ENCODE measurements around the gene IL5.
"Not testable (repeated sequence)": the region's sequence is repeated elsewhere in the genome, so short reads cannot be mapped to it uniquely, and the experiment has no call there.

The IL5 gene

GRCh38 chr5:132543472-132544201 lies at the start of gene IL5:
TSS of gene IL5 (minus strand) at chr5:132543522. CDS start at chr5:132543478, 44 bp downstream.
- DNase-seq (ENCODE audit: low read depth), result no peak

- no peak for DNase-seq (ENCODE audit: low read depth)
These were observed 49.2 kb upstream of the IL5 start for GRCh38 chr5:132592521-132592920.

- no peak for DNase-seq (ENCODE audit: low read depth)
These were observed 47.8 kb upstream of the IL5 start for GRCh38 chr5:132591145-132591544.

- no peak for DNase-seq (ENCODE audit: low read depth)
These were observed 46.1 kb upstream of the IL5 start for GRCh38 chr5:132589467-132589866.

- no peak for DNase-seq (ENCODE audit: low read depth)
These were observed 42.7 kb upstream of the IL5 start for GRCh38 chr5:132586063-132586462.

- not testable (repeated sequence) for DNase-seq (ENCODE audit: low read depth)
These were observed 41.2 kb upstream of the IL5 start for GRCh38 chr5:132584560-132584959.

DNA sequence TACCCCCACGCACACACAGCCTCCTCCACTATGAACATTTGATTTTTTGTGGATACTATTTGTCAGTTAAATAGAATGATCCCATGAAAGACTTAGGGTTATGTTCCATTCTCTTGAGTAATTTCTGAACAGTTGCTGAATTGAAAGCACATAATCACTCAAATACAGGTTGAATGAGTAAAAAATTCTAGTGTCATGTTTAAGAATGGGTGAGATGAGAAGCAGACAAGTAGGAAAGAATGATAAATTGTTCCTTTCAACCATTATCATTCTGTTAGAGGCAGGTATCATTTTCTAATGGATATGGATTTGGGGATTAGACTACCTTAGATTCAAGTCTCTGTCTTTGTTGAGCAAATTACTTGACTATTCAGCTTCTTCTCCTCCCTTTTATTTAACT lies 32.8 kb upstream of the IL5 start:
- no peak for DNase-seq (ENCODE audit: low read depth)

DNA sequence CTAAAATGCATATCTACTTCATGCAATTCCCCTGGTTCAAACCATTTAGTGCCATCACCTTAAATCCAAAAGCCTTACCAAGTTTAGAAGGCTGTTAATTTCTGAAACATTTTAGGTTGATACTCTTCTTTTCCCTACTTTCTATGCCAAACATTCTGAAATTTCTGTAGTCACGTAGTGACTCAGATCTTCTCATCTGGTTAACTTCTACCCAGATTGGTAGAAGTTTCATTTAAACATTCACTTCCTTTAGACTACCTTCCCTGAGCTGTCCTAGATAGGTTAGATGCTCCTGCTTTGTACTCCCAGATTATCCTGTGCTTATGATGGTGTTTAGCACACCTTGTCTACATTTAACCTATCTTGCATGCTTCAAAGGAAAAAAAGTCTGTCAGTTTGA lies 23.3 kb upstream of the IL5 start:
- no peak for DNase-seq (ENCODE audit: low read depth)

DNA sequence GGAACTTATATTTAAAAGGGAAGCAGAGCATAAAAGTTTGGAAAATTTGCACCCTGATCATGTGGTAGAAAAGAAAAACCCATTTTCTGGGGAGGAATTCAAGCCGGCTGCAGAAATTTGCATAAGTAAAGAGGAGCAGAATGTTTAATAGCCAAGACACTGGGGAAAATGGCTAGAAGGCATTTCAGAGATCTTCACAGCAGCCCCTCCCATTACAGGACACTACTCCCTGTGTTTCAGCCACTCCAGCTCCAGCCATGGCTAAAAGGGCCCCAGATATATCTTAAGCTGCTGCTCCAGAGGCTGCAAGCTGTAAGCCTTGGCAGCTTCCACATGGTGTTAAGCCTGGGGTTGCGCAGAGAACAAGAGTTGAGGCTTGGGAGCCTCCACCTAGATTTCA lies 21.2 kb upstream of the IL5 start:
- not testable (repeated sequence) for DNase-seq (ENCODE audit: low read depth)

DNA sequence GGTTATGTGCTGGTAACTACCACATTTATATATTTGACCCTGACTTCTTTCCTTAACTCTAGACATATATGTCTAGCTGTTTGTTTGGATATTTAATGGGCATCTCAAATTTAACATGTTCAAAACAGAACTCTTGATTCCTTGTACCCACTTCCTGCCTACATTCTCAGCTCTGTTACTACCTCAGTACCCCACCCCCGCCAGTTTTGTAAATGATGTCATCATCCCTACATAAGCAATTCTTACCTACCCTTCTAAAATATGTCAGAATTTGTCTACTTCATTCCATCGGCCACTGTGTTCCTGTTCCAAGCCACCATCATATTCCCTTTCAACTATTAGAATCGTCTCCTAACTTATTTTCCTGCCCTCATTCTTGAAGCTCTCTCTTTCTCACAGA lies 18.3 kb upstream of the IL5 start:
- DNase-seq (ENCODE audit: low read depth), result no peak

- DNase-seq (ENCODE audit: low read depth), result no peak
These were observed 16.2 kb upstream of the IL5 start for GRCh38 chr5:132559383-132560060.

- no peak for DNase-seq (ENCODE audit: low read depth)
These were observed 14.3 kb upstream of the IL5 start for GRCh38 chr5:132557478-132558172.

- DNase-seq (ENCODE audit: low read depth), result peak; percentile 79
These were observed 13.6 kb upstream of the IL5 start, which contains the start of gene RAD50 for GRCh38 chr5:132556763-132557477. TSS of gene RAD50 (plus strand) at chr5:132556977. CDS start at chr5:132557325, 348 bp downstream.

GRCh38 chr5:132556153-132556762 lies 12.9 kb upstream of the IL5 start:
- no peak for DNase-seq (ENCODE audit: low read depth)

- DNase-seq (ENCODE audit: low read depth), result no peak
These were observed 6.3 kb upstream of the IL5 start for GRCh38 chr5:132549576-132549975.

GRCh38 chr5:132548834-132549233 lies 5.5 kb upstream of the IL5 start:
- DNase-seq (ENCODE audit: low read depth), result not testable (repeated sequence)

DNA sequence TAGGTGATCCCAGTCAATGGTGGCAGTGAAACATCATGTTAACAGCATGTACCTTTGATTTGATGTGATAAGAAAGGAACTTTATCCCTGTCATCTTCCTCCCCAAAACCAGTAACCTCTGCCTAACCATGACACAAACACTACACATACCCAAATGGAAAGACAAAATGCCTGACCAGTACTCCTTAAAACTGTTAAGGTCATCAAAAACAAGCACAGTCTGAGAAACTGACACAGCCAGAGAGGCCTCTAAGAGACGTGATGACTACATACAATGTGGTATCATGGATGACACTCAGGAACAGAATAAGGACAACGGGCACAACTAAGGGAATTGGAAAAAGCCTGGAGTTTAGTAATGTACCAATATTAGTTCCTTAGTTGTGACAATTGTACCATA lies 3.9 kb upstream of the IL5 start:
- DNase-seq (ENCODE audit: low read depth), result no peak

- DNase-seq (ENCODE audit: low read depth), result no peak
These were observed 2.8 kb upstream of the IL5 start for GRCh38 chr5:132546108-132546507.

- DNase-seq (ENCODE audit: low read depth), result no peak
These were observed 2.6 kb downstream of the IL5 start for GRCh38 chr5:132540764-132541163.

DNA sequence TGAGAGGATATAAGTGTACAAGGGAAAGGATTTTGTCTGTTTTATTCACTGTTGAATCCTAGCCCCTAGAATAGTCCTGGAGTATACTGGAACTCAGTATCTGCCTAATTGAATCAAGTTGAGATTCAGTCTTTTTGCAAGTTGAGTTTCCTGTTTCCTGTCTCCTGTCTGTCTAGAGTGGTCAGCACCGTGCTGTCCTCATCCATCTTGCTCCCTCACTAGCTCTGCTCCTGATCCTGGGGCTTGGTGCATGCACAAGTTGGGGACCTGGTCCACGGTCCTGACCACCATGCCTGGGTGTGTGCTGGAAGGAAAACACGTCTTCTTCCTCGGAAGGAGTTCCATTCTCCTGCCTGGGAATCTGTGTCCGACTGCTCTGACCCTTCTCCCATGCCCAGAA lies 3.2 kb downstream of the IL5 start:
- no peak for DNase-seq (ENCODE audit: low read depth)

DNA sequence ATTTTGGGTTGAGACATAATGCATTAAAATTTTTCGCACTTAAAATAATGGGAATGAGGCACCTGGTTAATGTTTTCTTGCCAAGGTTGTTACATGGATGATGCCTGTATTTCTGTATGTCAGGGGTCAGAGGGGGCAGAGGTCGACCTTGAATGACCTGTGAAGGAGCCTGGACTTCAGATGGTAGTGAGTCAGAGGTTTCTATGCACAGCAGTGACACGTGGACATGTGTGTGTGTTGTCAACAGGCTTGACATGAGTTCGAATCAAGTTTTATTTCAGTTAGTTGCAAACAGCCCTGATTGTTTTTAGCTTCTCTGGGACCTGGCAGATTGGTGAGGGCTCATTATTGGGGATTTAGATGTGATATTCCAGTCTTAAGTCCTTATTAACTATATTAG lies 3.6 kb downstream of the IL5 start:
- no peak for DNase-seq (ENCODE audit: low read depth)

GRCh38 chr5:132530946-132531345 lies 12.4 kb downstream of the IL5 start:
- DNase-seq (ENCODE audit: low read depth), result no peak

All from T-helper 22 cell (primary cell).